Left renal pelvis (tissue), 4 donors: Measurements from ENCODE around the gene FANCC. TPM values are rescaled to one million over a fixed set of nuclear protein-coding genes. Genes with fewer than 3 reads are reported as not detected.

Experiments
- DNase-seq, 4 donors: peaks; one replicate each; pipeline ENCODE4 v3.0.0-alpha.2; 2013; ENCODE audit warnings: low read depth in 4 of 4, low spot score in 3 of 4
- polyA plus RNA-seq, 4 donors: library from polyadenylated mRNA; unstranded; fragments of 120-200 nt; gene quantifications; one replicate each; pipeline ENCODE4 v1.2.1, GENCODE V29; 2013; ENCODE audit not compliant: insufficient read length in 4 of 4

The FANCC gene
- polyA plus RNA-seq, 4 donors = 13.4 to 25.0 (median 22.4) TPM

GRCh38 chr9:95077053-95077765 is 240.3 kb downstream of the FANCC start:
- DNase-seq = no peak

GRCh38 chr9:95076696-95077052 is 240.8 kb downstream of the FANCC start:
- DNase-seq = no peak

- no peak for DNase-seq
Measured at GRCh38 chr9:95075700-95076099, 241.8 kb downstream of the FANCC start.

GRCh38 chr9:95074632-95075031 is 242.9 kb downstream of the FANCC start:
- no peak for DNase-seq

- no peak for DNase-seq
Measured at GRCh38 chr9:95073918-95074317, 243.6 kb downstream of the FANCC start.

DNA sequence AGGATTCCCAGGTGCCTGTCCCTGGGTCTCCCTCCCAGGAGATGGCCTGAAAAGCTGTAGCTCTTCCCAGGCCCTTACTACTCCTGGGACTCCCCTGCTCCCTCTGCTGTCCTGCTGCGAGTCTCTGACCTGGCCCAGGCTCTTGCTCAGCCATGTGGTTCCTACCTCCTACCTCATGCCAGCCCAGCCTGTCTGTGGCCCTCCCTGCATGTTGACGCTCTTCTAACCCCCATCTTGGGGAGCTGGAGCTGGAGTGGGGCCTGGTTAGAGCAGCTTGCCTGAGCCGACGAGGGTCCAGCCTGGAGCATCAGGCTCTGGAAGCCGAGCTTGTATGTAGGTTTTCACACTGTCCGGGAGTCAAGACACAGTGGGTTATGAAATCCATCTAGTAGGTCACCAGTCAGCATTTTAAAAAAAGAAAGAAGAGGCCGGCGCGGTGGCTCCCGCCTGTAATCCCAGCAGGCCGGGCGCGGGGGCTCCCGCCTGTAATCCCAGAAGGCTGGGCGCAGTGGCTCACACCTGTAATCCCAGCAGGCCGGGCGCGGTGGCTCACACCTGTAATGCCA is 244.4 kb downstream of the FANCC start:
- DNase-seq = no peak

DNA sequence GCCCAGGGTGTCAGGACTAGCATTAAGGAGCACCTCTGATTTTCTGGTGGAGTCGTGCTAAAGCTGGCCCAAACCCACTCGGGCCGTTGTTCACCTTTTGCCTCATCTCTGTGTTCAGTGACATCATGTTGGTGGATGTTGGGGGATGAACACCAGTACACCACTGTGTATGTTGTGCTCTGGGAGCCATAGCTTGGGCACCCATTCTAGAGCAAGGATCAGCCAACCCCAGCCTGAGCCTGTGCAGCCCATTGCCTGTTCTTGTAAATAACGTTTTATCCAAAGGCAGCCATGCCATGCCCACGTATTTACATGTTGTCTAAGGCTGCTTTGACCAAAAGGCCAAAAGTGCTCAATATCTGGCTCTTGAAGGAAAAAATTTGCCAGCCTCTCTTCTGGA is 245.6 kb downstream of the FANCC start:
- no peak for DNase-seq

DNA sequence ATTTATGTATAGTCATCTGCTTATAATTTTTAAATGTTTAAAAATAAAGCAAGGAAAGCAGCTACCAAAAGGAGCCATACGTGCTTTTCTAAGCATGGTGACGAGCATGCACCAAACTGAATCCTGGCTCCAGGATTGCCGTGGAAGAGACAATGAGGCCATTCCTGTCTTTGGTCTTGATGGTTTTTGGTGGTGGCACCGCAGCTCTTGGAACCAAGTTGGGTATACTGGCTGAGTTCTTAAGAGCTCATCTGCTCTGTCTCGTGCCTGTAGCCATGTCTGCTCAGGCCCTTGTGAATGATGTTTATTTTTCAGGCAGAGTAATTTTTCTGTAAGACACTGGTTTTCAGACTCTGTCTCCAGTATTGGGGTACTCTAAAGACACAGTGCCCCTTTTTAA is 246.1 kb downstream of the FANCC start:
- no peak for DNase-seq

- DNase-seq = no peak
Measured at GRCh38 chr9:95070549-95071021, 246.9 kb downstream of the FANCC start.

DNA sequence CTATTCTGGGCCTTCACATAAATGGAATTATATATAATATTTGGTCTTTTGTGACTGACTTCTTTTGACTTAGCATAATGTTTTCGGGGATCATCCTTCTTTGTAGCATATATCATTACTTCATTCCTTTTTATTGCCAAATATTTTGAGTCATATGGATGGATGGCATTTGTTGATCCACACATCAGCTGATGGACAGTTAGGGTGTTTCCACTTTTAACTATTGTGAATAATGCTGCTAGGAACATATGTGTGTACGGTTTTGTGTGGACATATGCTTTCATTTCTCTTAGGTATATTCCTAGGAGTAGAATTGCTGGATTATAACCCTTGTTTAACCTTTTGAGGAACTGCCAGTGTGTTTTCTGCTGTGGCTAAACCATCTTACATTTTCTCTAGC is 249.6 kb downstream of the FANCC start:
- DNase-seq = no peak

- DNase-seq = no peak
Measured at GRCh38 chr9:95067057-95067456, 250.5 kb downstream of the FANCC start.

- no peak for DNase-seq
Measured at GRCh38 chr9:95065224-95065623, 252.3 kb downstream of the FANCC start.

DNA sequence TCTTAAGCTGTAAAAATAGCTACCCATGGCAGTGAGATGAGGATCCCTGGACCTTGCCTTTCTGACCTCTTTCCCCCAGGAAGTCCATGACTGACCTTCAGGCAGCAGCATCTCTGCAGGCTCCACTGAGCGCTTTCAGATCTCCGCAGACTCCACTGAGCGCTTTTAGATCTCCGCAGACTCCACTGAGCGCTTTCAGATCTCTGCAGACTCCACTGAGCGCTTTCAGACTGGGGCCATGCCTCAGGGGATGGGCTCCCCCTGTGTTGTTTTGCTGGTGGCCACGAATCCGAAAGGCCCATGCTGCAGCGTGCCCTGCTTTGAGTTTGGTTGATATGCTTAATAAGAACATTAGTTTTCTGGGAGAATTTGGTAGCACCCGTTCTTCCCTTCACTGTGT is 254.2 kb downstream of the FANCC start:
- DNase-seq = no peak

DNA sequence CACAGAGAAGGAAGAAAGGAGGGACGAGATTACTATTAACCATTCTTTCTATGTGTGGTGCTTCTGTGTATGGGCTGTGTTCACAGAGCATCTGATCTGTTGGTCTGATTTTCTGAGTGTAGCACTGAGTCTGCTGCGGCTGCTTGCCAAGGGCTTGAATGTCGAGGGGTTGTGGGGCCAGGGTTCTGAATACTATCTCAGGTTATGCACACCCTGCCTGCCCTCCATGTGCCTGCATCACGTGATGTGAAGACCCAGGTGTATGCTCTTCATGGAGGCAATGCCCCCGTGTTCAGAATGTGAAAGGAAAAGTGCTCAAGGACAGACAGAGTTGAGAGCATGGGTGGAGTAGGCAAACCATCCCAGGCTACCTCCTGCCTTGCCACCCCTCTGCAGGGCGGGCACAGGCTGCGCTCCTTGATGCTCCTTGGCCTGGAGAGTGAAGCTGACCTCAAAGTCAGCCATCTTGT is 254.9 kb downstream of the FANCC start:
- no peak for DNase-seq

- no peak for DNase-seq
Measured at GRCh38 chr9:95061916-95062595, 255.5 kb downstream of the FANCC start.

- no peak for DNase-seq
Measured at GRCh38 chr9:95060916-95061315, 256.6 kb downstream of the FANCC start.

- no peak for DNase-seq
Measured at GRCh38 chr9:95060234-95060633, 257.3 kb downstream of the FANCC start.

GRCh38 chr9:95058795-95059386 is 258.6 kb downstream of the FANCC start:
- no peak for DNase-seq

DNA sequence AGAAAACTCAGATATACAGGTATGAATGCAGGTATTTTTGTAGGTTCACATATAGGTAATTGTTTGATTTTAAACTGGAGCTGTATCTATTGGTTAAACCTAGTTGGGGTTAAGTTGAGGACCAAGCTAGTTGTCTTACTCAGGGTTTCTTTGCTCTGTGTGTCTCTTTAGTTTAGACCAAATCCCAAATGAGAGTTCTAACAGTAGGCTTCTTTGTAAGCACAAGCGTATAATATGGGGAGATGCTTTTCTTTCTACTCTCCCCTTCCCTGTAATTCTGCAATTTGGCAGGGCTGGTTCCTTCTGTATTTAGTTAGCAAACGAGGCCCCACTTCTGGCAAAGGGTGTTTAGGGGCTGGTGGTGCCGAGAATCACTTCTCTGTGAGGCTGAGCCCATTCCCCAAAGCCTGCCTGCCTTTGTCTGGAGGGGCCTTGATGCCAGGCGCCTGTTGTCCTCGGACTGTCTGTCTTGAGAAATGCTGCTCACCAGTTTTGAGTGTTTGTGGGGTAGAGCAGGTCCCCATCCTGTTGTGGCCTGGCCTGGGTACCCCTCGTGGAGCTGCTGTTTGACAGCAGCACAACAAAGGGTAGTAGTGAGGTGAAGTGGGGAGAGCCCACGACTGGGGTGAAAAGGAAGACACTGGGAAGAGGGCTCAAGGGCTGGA is 259.3 kb downstream of the FANCC start:
- DNase-seq = no peak

DNA sequence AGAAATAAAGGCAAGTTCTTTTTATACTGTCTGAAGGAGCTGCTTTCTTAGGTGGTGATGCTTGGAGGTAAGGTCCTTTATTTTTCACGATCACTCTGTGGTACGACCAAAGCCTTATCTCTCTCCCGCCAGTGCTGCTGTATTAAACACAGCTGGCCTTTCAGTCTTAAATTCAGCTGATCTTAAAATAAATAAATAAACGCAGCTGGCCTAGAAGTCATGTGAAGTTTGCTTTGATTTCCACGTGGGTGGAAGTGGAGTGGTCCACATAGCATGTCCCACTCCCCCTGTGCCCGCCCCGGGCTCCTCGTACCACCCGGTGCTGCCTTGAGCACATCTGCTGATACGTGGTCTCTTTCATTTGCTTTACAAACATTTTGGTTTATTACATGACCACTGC is 260.4 kb downstream of the FANCC start:
- DNase-seq = no peak
